K562 (cell line): ENCODE results near the gene IMMP2L. TPM values are rescaled to one million over a fixed set of nuclear protein-coding genes. Genes with fewer than 3 reads are reported as not detected.

Experiments used
- ARHGAP35 ChIP-seq: fragments of 450-650 bp; IDR thresholded peaks from 2 replicates; pipeline ENCODE4 v1.6.1; 2018; ENCODE audit not compliant: partially characterized antibody
- ARID1B ChIP-seq: fragments of 450-650 bp; IDR thresholded peaks from 2 replicates; pipeline ENCODE4 v1.6.1; 2016; ENCODE audit warnings: antibody characterized with exemption, mild to moderate bottlenecking, inconsistent platforms
- BCL6 ChIP-seq: fragments of 250-450 bp; sonication (Bioruptor Pico); IDR thresholded peaks from 2 replicates; pipeline ENCODE4 v1.4.0; 2020
- C11orf30 ChIP-seq: fragments of 450-650 bp; IDR thresholded peaks from 2 replicates; pipeline ENCODE4 v1.6.1; 2016; ENCODE audit warnings: low read depth, mild to moderate bottlenecking
- CHD1 ChIP-seq: fragments of 200-600 bp; sonication (generic); IDR thresholded peaks from one replicate; pipeline ENCODE4 v1.6.1; 2012; ENCODE audit warnings: mild to moderate bottlenecking, moderate library complexity, low read length, inconsistent platforms
- KLF6 ChIP-seq: fragments of 250-450 bp; sonication (Bioruptor Pico); IDR thresholded peaks from 2 replicates; pipeline ENCODE4 v1.4.0; 2020; ENCODE audit warnings: mild to moderate bottlenecking, moderate library complexity, borderline replicate concordance
- MEIS2 ChIP-seq: fragments of 450-650 bp; IDR thresholded peaks from 2 replicates; pipeline ENCODE4 v1.6.1; 2014; ENCODE audit warnings: mild to moderate bottlenecking; ENCODE audit not compliant: partially characterized antibody
- MGA ChIP-seq: fragments of 450-650 bp; IDR thresholded peaks from 2 replicates; pipeline ENCODE4 v1.6.1; 2016; ENCODE audit warnings: mild to moderate bottlenecking, moderate library complexity
- MTA3 ChIP-seq: fragments of 450-650 bp; formaldehyde crosslinking; IDR thresholded peaks from 2 replicates; pipeline ENCODE4 v1.6.1; 2017; ENCODE audit warnings: mild to moderate bottlenecking, borderline replicate concordance
- PBX2 ChIP-seq, 2 experiments: IDR thresholded peaks in 1 of 2; conservative IDR thresholded peaks in 1 of 2; 2 replicates each; pipeline ENCODE4 v1.6.1; 2016; ENCODE audit warnings: low read depth in 2 of 2, mild to moderate bottlenecking in 1 of 2, missing compliant biosample characterization in 1 of 2, missing genetic modification characterization in 1 of 2, moderate library complexity in 1 of 2
- polyA plus RNA-seq, 8 experiments: library from polyadenylated mRNA; depleted of rRNA in 4 of 8; stranded (reverse) in 5 of 8; unstranded in 3 of 8; fragments of >200 nt; fragmentation: Nextera tagmentation in 2 of 8; fragmentation: Illumina TruSeq in 1 of 8; extraction: Ambion mirVana in 2 of 8; extraction: Trizol in 1 of 8; gene quantifications; 2 replicates each; pipeline versions ENCODE4 v1.2.1 to v1.2.3, GENCODE V29; 2011 to 2014; ENCODE audit warnings: inconsistent platforms in 1 of 8, missing spikeins in 1 of 8
- total RNA-seq, 7 experiments: library from RNA; depleted of rRNA in 6 of 7; stranded (reverse); fragments of >200 nt in 6 of 7; fragmentation: Illumina TruSeq in 2 of 7; extraction: Trizol in 2 of 7; gene quantifications; 2 replicates each; pipeline versions ENCODE4 v1.2.1 to v1.2.3, GENCODE V29; 2011 to 2021; ENCODE audit warnings: low replicate concordance in 1 of 7

The IMMP2L gene
- total and polyA plus RNA-seq, 9 of the 15 experiments (the other 6 are each of a cell fraction or from before 2014, with no cell fraction given): 29.7 to 116 (median 53.0) TPM

GRCh38 chr7:111324228-111324627 lies 238.1 kb downstream of the IMMP2L start (continued):
- TF ChIP-seq MGA (no peak), KLF6 (CRISPR knock-in tag) (no peak), ARID1B (no peak), PBX2 (CRISPR knock-in tag; IDR thresholded peaks at IDR 0.05; ENCODE audit: low read depth) (no peak), PBX2 (tag; conservative IDR thresholded peaks at IDR 0.05; ENCODE audit: low read depth) (peak; percentile 52), MEIS2 (peak; percentile 40), C11orf30 (no peak), MTA3 (no peak), ARHGAP35 (no peak), BCL6 (no peak), CHD1 (no peak)
